Measurements from ENCODE around the gene MYH4. TPM values are rescaled to one million over a fixed set of nuclear protein-coding genes. Genes with fewer than 3 reads are reported as not detected.

MYH4 gene
- total and polyA plus RNA-seq, 9 of the 15 experiments (the other 6 are each of a cell fraction or from before 2014, with no cell fraction given), result not detected

DNA sequence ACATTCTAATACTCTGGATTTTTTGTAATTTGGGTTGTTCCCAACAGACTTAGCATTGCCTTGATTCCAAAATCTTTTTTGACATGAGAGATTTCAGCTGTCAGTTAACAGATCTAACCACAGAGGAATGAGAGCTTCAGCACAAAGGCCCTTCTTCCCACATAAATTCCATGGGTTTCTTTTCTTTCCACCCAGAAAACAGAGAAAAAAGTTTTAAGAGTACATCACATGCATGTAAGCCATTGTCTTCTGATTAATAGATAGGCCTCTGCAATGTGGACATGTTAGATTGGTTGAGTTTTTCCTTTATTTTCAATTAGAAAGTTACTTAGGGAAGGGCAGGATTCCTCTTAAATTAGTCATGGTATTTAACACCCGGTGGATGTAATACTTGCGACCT lies 48.5 kb downstream of the MYH4 start (continued):
- TF ChIP-seq CBFA2T2 (conservative IDR thresholded peaks at IDR 0.05) (no peak), KAT8 (IDR thresholded peaks at IDR 0.05; ENCODE audit: low read depth) (no peak), TCF3 (CRISPR knock-in tag; IDR thresholded peaks at IDR 0.05) (no peak), PHF20 (IDR thresholded peaks at IDR 0.05; ENCODE audit: partially characterized antibody) (no peak), GATAD2A (IDR thresholded peaks at IDR 0.05) (no peak)
- TF ChIP-seq, protein P1, sequence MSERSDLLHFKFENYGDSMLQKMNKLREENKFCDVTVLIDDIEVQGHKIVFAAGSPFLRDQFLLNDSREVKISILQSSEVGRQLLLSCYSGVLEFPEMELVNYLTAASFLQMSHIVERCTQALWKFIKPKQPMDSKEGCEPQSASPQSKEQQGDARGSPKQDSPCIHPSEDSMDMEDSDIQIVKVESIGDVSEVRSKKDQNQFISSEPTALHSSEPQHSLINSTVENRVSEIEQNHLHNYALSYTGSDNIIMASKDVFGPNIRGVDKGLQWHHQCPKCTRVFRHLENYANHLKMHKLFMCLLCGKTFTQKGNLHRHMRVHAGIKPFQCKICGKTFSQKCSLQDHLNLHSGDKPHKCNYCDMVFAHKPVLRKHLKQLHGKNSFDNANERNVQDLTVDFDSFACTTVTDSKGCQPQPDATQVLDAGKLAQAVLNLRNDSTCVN (CRISPR knock-in tag; IDR thresholded peaks at IDR 0.05), result no peak

DNA sequence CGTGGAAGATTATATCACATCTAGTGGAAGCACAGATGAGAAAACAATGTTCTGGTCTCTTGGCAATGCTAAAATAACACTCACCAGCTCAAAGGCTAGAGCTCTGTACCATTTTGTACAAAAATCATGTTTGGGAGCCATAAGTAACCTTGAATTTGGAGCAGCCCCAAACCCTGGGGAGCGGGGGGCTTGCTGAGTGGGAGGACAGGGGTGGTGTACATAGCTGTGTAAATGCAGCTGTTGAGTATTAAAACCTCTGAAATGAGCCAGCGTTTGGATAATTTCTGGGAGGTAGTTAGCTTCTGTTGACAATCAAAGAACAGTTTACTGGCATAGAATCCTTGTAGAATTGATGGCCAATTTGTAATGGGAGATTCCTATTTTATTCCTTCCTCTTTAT lies 51.9 kb downstream of the MYH4 start:
- intact Hi-C loops (cut with micrococcal nuclease) (no loop called here), in situ Hi-C loops (cut with MboI) (no loop called here)
- ChIA-PET CTCF (ENCODE audit: low intra/inter-chr PET ratio) (no interaction called here), POLR2A (no interaction called here)
- DNase-seq (ENCODE audit: extremely low read depth in 1 of 4, low spot score in 3 of 4) (no peak), FAIRE-seq (no peak), ATAC-seq (no peak)
- Histone ChIP-seq H2AFZ (ENCODE audit: low read depth, low read length) (no peak overlapping the region), H3K4me3 (no peak overlapping the region), H4K20me1 (replicated peaks; ENCODE audit: control insufficient read depth, insufficient read depth, low read length) (no peaks in the 10 kb centered on the region), H3K9me3 (replicated peaks; ENCODE audit: control insufficient read depth, insufficient read depth, low read depth, low read length) (no peaks in the 10 kb centered on the region), H3K4me1 (replicated peaks in 1 of 2; ENCODE audit: control insufficient read depth in 2 of 2, insufficient read depth in 2 of 2, low read length in 2 of 2) (no peaks in the 10 kb centered on the region), H3K9ac (ENCODE audit: insufficient read depth in 1 of 2, low read depth in 2 of 2, low read length in 2 of 2) (no peak overlapping the region), H3K36me3 (ENCODE audit: control insufficient read depth, insufficient read depth, low read length) (no peaks in the 10 kb centered on the region), H3K27ac (ENCODE audit: extremely low read depth, low read depth, low read length) (no peak overlapping the region), H3K4me2 (ENCODE audit: insufficient read depth, low read length) (no peak overlapping the region), H3K9me1 (ENCODE audit: control insufficient read depth, insufficient read depth, low read length) (no peaks in the 10 kb centered on the region), H3K27me3 (ENCODE audit: control insufficient read depth in 2 of 2, insufficient read depth in 2 of 2, low read length in 2 of 2) (no peaks in the 10 kb centered on the region), H3K79me2 (ENCODE audit: control insufficient read depth, insufficient read depth, low read length) (no peaks in the 10 kb centered on the region)
- 3% methylated on average over 3 of the region's 3 CpGs for WGBS (ENCODE audit: insufficient coverage, low coverage, missing lambda C conversion rate)
- TF ChIP-seq, protein P2, sequence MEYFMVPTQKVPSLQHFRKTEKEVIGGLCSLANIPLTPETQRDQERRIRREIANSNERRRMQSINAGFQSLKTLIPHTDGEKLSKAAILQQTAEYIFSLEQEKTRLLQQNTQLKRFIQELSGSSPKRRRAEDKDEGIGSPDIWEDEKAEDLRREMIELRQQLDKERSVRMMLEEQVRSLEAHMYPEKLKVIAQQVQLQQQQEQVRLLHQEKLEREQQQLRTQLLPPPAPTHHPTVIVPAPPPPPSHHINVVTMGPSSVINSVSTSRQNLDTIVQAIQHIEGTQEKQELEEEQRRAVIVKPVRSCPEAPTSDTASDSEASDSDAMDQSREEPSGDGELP (CRISPR knock-in tag; IDR thresholded peaks at IDR 0.05; ENCODE audit: borderline replicate concordance), result no peak
- TF ChIP-seq ZNF324 (CRISPR knock-in tag; IDR thresholded peaks at IDR 0.05) (no peak), TCF7L2 (IDR thresholded peaks at IDR 0.05; ENCODE audit: low read depth, low read length) (no peak), SPI1 (IDR thresholded peaks at IDR 0.05; ENCODE audit: borderline replicate concordance, low read depth, low read length) (no peak), ZNF24 (IDR thresholded peaks at IDR 0.05) (no peak), HMG20A (CRISPR knock-in tag; conservative IDR thresholded peaks at IDR 0.05) (no peak), SUPT5H (IDR thresholded peaks at IDR 0.05) (no peak)
- TF ChIP-seq, protein P3, sequence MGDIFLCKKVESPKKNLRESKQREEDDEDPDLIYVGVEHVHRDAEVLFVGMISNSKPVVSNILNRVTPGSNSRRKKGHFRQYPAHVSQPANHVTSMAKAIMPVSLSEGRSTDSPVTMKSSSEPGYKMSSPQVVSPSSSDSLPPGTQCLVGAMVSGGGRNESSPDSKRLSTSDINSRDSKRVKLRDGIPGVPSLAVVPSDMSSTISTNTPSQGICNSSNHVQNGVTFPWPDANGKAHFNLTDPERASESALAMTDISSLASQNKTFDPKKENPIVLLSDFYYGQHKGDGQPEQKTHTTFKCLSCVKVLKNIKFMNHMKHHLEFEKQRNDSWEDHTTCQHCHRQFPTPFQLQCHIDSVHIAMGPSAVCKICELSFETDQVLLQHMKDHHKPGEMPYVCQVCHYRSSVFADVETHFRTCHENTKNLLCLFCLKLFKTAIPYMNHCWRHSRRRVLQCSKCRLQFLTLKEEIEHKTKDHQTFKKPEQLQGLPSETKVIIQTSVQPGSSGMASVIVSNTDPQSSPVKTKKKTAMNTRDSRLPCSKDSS (IDR thresholded peaks at IDR 0.05; ENCODE audit: low read depth, partially characterized antibody), result no peak
- TF ChIP-seq, protein P4, sequence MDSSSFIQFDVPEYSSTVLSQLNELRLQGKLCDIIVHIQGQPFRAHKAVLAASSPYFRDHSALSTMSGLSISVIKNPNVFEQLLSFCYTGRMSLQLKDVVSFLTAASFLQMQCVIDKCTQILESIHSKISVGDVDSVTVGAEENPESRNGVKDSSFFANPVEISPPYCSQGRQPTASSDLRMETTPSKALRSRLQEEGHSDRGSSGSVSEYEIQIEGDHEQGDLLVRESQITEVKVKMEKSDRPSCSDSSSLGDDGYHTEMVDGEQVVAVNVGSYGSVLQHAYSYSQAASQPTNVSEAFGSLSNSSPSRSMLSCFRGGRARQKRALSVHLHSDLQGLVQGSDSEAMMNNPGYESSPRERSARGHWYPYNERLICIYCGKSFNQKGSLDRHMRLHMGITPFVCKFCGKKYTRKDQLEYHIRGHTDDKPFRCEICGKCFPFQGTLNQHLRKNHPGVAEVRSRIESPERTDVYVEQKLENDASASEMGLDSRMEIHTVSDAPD (CRISPR knock-in tag; IDR thresholded peaks at IDR 0.05), result no peak
- TF ChIP-seq, protein P5, sequence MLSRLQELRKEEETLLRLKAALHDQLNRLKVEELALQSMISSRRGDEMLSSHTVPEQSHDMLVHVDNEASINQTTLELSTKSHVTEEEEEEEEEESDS (CRISPR knock-in tag; IDR thresholded peaks at IDR 0.05), result no peak
- BruUV-seq (replicated peaks), result no TSS peak
